Ovary (tissue), 3 donors: ENCODE results near the gene AKAP12.

Experiments used
- EP300 ChIP-seq: sonication (generic); formaldehyde crosslinking; IDR thresholded peaks from one replicate; pipeline ENCODE4 v1.6.1; 2017; ENCODE audit warnings: antibody characterized with exemption
- TF ChIP-seq, protein P1 (sequence below), 3 donors: fragments of 450-650 bp in 2 of 3; fragments of 200-600 bp in 1 of 3; IDR thresholded peaks; one replicate each; pipeline versions ENCODE4 v1.5.1 to v1.8.0; 2016 to 2022; ENCODE audit warnings: antibody characterized with exemption in 3 of 3, mild to moderate bottlenecking in 1 of 3
- donor health status: DM: no; HTN: no; CAD: no.

DNA sequence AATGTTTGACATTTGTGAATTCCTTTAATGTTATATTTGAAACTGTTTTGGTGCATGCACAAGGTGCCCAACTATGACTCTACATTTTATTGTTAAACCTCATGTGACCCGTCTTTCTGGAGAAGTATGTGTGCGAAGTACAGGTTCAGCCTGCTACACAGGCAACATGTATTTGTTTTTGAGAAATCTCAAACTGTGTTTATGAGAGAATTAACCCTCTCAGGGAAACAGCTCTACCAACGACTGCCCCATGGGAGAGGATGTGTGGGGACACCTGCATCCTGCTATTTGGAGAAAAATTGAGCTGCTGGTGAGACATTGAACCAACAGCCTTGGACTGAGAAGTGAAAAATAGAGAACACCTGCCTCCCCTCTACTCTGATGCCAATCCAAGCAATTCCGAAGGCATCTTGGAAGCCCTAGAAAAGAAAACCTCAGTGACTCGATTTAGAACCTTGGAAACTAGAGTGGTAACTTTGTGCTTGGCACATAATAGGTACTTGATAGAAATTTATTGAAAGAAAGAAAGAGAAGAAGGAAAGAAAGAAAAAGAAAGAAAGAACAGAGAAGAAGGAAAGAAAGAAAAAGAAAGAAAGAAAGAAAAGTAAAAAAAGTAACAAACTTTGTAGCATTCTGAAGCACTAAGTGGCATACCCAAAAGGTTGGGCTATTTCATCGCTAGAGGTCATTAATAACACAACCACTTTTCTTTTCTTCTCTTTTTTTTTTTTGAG lies 2.9 kb upstream of the AKAP12 start:
- TF ChIP-seq EP300 = no peak
- TF ChIP-seq, protein P1, sequence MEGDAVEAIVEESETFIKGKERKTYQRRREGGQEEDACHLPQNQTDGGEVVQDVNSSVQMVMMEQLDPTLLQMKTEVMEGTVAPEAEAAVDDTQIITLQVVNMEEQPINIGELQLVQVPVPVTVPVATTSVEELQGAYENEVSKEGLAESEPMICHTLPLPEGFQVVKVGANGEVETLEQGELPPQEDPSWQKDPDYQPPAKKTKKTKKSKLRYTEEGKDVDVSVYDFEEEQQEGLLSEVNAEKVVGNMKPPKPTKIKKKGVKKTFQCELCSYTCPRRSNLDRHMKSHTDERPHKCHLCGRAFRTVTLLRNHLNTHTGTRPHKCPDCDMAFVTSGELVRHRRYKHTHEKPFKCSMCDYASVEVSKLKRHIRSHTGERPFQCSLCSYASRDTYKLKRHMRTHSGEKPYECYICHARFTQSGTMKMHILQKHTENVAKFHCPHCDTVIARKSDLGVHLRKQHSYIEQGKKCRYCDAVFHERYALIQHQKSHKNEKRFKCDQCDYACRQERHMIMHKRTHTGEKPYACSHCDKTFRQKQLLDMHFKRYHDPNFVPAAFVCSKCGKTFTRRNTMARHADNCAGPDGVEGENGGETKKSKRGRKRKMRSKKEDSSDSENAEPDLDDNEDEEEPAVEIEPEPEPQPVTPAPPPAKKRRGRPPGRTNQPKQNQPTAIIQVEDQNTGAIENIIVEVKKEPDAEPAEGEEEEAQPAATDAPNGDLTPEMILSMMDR (IDR thresholded peaks at IDR 0.05) = no peak
